Peyer's patch (tissue), 4 donors: ENCODE results near the gene PCGF3.

ENCODE experiments used
- POLR2A ChIP-seq, 2 donors: fragments of 450-650 bp; IDR thresholded peaks; one replicate each; pipeline ENCODE4 v1.5.1; 2017; ENCODE audit warnings: antibody characterized with exemption in 2 of 2, mild to moderate bottlenecking in 2 of 2, moderate library complexity in 2 of 2
- TF ChIP-seq, protein P1 (sequence below), 6 experiments: fragments of 450-650 bp in 4 of 6; fragments of 200-600 bp in 2 of 6; sonication (generic) in 1 of 6; IDR thresholded peaks; one replicate each; pipeline ENCODE4 v1.5.1; 2017 to 2019; ENCODE audit warnings: antibody characterized with exemption in 6 of 6, mild to moderate bottlenecking in 3 of 6, moderate library complexity in 1 of 6

DNA sequence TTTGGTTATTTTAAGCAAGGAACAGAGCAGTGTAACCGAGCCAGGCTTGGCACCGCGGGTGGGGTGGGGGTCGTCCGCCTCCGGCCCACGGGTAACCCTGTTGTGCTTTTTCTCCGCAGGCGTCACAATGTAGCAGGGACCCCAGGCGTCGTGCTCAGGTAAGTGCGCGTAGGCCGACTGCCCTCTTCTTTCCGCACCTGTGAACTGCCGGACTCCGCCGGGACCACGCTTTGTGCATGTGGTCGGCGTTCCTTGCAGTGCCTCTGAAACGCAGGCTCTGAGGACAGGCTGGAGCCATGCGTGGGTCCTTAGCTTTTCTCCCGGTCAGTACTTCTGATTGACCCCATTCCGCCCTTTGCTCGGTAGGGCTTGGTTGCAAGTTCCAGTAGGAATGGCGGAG lies 24.9 kb downstream of the PCGF3 start:
- TF ChIP-seq, protein P1, sequence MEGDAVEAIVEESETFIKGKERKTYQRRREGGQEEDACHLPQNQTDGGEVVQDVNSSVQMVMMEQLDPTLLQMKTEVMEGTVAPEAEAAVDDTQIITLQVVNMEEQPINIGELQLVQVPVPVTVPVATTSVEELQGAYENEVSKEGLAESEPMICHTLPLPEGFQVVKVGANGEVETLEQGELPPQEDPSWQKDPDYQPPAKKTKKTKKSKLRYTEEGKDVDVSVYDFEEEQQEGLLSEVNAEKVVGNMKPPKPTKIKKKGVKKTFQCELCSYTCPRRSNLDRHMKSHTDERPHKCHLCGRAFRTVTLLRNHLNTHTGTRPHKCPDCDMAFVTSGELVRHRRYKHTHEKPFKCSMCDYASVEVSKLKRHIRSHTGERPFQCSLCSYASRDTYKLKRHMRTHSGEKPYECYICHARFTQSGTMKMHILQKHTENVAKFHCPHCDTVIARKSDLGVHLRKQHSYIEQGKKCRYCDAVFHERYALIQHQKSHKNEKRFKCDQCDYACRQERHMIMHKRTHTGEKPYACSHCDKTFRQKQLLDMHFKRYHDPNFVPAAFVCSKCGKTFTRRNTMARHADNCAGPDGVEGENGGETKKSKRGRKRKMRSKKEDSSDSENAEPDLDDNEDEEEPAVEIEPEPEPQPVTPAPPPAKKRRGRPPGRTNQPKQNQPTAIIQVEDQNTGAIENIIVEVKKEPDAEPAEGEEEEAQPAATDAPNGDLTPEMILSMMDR (IDR thresholded peaks at IDR 0.05), result no peak
- no peak for TF ChIP-seq POLR2A (IDR thresholded peaks at IDR 0.05)
